ENCODE data around the gene STK33.

The STK33 gene

DNA sequence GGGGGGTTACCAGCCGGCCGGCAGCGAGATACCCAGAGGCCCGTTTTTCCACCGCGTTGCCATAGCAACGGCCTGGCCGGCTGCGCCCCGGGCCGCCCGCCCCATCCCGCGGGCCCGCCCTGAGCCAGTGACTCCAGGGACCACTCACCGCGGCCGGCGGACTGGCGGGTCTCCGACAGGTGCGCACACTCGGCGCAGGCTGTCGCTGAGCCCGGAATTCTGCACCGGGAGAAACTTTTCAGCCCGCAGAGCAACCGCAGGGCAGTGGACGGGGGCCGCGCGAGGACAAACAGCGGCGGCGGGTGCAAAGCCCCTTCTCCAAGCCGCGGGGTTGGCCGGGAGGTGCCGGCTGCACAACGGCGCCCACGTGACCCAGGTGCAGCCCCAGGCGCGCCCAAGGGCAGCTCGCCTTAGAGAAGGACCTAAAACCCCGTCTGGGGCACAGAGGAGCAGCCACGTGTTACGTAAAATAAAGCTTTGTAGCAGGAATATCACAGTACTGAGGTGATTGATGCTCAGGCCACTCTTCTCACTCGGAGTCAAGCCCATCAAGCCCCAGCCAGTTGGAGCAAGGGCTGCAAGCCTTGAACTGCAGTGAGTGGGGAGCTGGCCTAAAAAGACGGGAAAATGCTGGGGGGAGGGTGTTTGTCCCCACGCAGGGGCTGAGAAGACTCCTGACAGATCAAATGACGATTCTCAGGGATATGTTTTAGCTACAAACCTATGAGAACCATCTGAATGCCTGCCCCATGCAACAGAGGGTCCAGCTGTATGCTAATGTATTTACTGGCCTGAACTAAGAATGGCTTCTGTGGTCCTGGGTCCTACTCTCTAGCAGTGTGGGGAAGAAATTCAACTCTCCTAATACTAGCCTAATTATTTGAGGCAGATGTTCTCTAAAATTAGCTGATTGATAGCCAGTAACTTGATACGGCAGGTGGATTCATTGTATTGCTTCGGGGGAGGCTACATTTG, at the start of gene STK33:
Gene STK33, minus strand, starts transcription at position 294 of the 975 bp plus-strand sequence. CDS start 119,323 bp downstream, outside the sequence.
- TF ChIP-seq, protein P1, sequence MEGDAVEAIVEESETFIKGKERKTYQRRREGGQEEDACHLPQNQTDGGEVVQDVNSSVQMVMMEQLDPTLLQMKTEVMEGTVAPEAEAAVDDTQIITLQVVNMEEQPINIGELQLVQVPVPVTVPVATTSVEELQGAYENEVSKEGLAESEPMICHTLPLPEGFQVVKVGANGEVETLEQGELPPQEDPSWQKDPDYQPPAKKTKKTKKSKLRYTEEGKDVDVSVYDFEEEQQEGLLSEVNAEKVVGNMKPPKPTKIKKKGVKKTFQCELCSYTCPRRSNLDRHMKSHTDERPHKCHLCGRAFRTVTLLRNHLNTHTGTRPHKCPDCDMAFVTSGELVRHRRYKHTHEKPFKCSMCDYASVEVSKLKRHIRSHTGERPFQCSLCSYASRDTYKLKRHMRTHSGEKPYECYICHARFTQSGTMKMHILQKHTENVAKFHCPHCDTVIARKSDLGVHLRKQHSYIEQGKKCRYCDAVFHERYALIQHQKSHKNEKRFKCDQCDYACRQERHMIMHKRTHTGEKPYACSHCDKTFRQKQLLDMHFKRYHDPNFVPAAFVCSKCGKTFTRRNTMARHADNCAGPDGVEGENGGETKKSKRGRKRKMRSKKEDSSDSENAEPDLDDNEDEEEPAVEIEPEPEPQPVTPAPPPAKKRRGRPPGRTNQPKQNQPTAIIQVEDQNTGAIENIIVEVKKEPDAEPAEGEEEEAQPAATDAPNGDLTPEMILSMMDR (IDR thresholded peaks at IDR 0.05; ENCODE audit: borderline replicate concordance, insufficient read depth, low read depth, low read length), result no peak
- H3K4me3 ChIP-seq (ENCODE audit: low read depth, low read length), result peak within 1 kb of the TSS; percentile 84

DNA sequence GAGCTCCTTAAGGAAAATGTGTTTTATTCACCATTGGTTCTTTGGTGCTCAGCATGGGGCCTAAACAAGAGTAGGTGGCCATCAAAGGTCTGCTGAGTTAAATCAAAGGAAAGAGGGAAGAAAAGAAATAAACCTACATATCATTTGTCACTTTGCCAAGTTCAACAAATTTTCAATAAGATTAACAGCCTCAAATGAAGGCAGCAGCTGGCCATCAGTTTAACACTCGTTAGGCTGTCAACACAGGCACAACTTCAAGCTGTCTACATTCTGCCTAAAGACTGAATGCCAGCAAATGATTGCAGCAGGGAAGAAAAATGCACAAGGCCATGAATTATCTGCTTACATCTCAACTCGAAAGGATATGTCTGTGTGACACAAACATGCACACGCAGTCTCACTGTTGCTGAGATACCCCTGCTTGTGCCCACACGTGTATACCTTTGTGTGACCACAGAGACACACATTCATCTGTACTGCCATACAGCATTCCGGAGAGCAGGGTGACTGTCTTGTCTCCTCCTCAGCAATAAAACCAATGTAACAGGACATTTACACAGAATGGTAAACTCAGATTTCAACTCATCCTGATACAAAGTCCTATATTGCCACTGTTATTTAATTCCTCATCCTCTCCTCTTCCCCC, 48.3 kb upstream of the STK33 start:
- TF ChIP-seq, protein P1 (IDR thresholded peaks at IDR 0.05; ENCODE audit: borderline replicate concordance, insufficient read depth, low read depth, low read length), result no peak
- no peak overlapping the region for H3K4me3 ChIP-seq (ENCODE audit: low read depth, low read length)

DNA sequence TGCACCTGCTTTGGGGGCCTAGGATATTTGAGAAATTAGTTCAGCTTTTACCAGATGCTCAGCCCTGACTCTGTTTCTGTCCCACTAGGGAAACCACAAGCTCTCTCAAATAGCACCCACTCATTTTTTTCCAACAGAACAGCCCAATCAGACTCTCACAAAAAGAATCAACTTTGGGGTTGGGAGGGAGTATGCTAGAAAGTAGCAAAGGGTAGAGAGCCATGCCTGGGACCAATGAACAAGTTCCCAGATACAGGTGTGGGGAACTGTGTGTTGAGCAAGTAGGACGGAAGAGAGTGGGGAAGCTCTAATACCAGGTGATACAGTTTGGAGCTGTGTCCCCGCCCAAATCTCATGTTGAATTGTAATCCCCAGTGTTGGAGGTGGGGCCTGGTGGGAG, 47.3 kb upstream of the STK33 start:
- H3K4me3 ChIP-seq (ENCODE audit: low read depth, low read length), result no peak overlapping the region

DNA sequence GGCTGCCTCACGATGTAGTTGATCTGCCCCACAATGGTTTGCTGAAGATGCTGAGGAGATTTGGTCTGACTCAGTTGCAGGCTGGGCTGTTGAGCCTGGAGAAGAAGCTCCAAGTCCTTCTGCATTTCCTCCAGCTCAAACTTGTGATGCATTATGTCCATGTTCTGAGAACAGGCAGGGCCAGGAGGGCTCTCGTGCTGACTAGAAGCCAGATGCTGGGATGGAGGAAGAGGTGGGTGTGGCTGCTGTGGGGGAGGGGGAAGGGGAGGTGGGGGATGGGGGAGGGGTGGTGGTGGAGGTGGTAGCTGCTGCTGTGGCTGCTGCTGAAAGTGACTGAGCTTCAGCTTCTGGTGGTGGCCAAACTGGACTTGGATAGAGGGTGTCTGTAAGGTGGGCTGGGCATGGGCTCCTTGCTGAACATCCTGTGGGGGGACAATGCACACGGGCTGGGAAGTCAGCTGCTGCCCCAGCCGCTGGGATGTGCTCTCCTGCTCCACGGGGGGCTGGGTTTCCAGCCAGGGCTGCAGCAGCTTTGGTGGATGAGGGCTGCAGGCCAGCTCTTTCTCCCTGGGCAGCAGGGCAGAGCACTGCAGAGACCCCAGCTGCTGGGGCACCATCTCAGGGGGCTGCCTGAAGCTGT, 46.4 kb upstream of the STK33 start:
- TF ChIP-seq, protein P1 (IDR thresholded peaks at IDR 0.05; ENCODE audit: borderline replicate concordance, insufficient read depth, low read depth, low read length), result no peak
- no peak overlapping the region for H3K4me3 ChIP-seq (ENCODE audit: low read depth, low read length)

More for the DNA sequence above, 47.3 kb upstream of the STK33 start:
- TF ChIP-seq, protein P1 (IDR thresholded peaks at IDR 0.05; ENCODE audit: borderline replicate concordance, insufficient read depth, low read depth, low read length), result no peak

DNA sequence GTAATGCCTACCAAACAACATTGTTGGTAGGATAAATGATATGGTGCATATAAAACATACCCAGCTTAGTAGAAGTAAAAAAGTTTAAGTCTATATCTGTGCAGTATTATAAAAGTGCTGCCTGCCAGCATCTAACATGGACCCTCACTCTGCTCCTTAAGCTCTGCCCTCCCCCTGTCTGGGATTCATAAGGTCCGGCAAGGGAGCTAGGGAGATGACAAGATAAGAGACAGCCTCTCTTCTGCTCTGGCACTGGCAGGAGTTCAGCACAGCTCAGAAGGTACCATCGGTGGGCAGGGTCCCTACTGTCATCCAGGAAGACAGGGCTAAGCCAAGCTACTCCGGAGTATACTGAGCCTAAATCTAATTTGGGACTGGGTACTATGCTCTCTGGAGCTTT, 45.6 kb upstream of the STK33 start:
- H3K4me3 ChIP-seq (ENCODE audit: low read depth, low read length), result no peak overlapping the region
- TF ChIP-seq, protein P1 (IDR thresholded peaks at IDR 0.05; ENCODE audit: borderline replicate concordance, insufficient read depth, low read depth, low read length), result no peak

DNA sequence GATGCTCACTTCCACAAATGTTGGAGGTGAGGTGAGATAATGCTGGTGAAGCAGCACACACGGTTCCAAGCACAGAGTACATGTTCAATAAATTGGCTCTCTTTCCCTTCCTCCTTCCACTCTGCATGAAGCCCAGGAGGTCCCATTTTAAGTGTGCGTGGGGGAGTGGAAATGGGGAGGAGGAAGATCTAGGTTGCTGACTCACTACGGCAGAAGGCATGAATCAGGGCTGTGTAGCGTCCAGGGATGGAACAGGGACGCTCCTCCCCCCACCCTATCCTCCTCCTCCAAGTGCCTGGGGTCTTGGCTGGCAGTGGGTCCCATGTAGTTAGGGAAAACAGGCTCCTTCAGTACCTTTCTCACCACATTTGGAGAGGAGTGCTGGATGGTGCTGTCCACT, 44.3 kb upstream of the STK33 start:
- H3K4me3 ChIP-seq (ENCODE audit: low read depth, low read length), result no peak overlapping the region
- TF ChIP-seq, protein P1 (IDR thresholded peaks at IDR 0.05; ENCODE audit: borderline replicate concordance, insufficient read depth, low read depth, low read length), result no peak

All from GM12875 (cell line).